Liver (tissue), 3 donors: Measurements from ENCODE around the gene BRIP1.

ENCODE experiments used
- ATF3 ChIP-seq: IDR thresholded peaks from 2 replicates; pipeline ENCODE4 v1.6.1; 2016; ENCODE audit warnings: antibody characterized with exemption
- FOXA1 ChIP-seq: IDR thresholded peaks from 2 replicates; pipeline ENCODE4 v1.6.1; 2016; ENCODE audit warnings: antibody characterized with exemption
- JUND ChIP-seq, 2 donors: IDR thresholded peaks; 2 replicates each; pipeline ENCODE4 v1.6.1; 2016; ENCODE audit warnings: antibody characterized with exemption in 2 of 2
- REST ChIP-seq: IDR thresholded peaks from 2 replicates; pipeline ENCODE4 v1.6.1; 2016; ENCODE audit warnings: antibody characterized with exemption, mild to moderate bottlenecking
- TAF1 ChIP-seq: conservative IDR thresholded peaks from 2 replicates; pipeline ENCODE4 v1.6.1; 2016; ENCODE audit warnings: antibody characterized with exemption, mild to moderate bottlenecking
- TF ChIP-seq, protein P1 (sequence below): fragments of 150-350 bp; IDR thresholded peaks from 2 replicates; pipeline ENCODE4 v1.5.1; 2017; ENCODE audit warnings: improper control_type of control experiment, low read depth, low read length; ENCODE audit not compliant: missing input control
- donor health status: healthy.
- donor health status: healthy.

DNA sequence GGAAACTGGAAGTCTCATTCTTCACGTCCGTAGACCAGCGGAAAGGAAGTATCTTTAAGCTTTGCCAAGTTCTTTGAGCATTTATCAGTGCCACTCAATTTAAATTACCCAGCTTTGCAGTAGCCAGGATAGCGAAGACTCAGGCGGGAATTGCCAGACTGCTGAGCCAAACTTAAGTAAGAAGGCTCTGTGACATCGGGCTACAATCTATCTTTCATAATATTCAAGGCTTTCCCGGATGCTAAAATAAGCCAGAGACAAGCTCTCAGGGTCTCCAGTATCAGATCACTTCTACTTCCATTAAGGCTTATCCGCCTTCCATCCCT lies 436 bp upstream of the BRIP1 start:
- TF ChIP-seq TAF1 (peak; percentile 14), FOXA1 (no peak), REST (no peak), JUND (IDR thresholded peaks at IDR 0.05) (no peak), ATF3 (no peak)
- TF ChIP-seq, protein P1, sequence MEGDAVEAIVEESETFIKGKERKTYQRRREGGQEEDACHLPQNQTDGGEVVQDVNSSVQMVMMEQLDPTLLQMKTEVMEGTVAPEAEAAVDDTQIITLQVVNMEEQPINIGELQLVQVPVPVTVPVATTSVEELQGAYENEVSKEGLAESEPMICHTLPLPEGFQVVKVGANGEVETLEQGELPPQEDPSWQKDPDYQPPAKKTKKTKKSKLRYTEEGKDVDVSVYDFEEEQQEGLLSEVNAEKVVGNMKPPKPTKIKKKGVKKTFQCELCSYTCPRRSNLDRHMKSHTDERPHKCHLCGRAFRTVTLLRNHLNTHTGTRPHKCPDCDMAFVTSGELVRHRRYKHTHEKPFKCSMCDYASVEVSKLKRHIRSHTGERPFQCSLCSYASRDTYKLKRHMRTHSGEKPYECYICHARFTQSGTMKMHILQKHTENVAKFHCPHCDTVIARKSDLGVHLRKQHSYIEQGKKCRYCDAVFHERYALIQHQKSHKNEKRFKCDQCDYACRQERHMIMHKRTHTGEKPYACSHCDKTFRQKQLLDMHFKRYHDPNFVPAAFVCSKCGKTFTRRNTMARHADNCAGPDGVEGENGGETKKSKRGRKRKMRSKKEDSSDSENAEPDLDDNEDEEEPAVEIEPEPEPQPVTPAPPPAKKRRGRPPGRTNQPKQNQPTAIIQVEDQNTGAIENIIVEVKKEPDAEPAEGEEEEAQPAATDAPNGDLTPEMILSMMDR = no peak
